GM23338 (cell line): ENCODE measurements around the gene TREML2. TPM values are rescaled to one million over a fixed set of nuclear protein-coding genes. Genes with fewer than 3 reads are reported as not detected.

Source experiments
- CREB1 ChIP-seq: fragments of 250-450 bp; sonication (Bioruptor Pico); IDR thresholded peaks from 2 replicates; pipeline ENCODE4 v1.5.0; 2020; ENCODE audit warnings: low read depth, mild to moderate bottlenecking, moderate library complexity
- ETS1 ChIP-seq: IDR thresholded peaks from 2 replicates; pipeline ENCODE4 v1.6.1; 2016; ENCODE audit warnings: antibody characterized with exemption
- EZH2 ChIP-seq: fragments of 200-600 bp; sonication (generic); IDR thresholded peaks from one replicate; pipeline ENCODE4 v1.8.0; 2017; ENCODE audit warnings: antibody characterized with exemption, mild to moderate bottlenecking, low read depth; ENCODE audit not compliant: unreplicated experiment
- EZH2phosphoT487 ChIP-seq: fragments of 200-600 bp; sonication (generic); IDR thresholded peaks from one replicate; pipeline ENCODE4 v1.8.1; 2018; ENCODE audit warnings: antibody characterized with exemption; ENCODE audit not compliant: unreplicated experiment
- JUNB ChIP-seq: IDR thresholded peaks from one replicate; pipeline ENCODE4 v1.6.1; 2016; ENCODE audit warnings: antibody characterized with exemption; ENCODE audit not compliant: unreplicated experiment
- NANOG ChIP-seq: IDR thresholded peaks from 2 replicates; pipeline ENCODE4 v1.6.1; 2016; ENCODE audit warnings: antibody characterized with exemption, borderline replicate concordance
- POLR2AphosphoS5 ChIP-seq: IDR thresholded peaks from 2 replicates; pipeline ENCODE4 v1.6.1; 2016; ENCODE audit warnings: antibody characterized with exemption, low read depth
- ZNF114 ChIP-seq: fragments of 250-450 bp; sonication (Bioruptor Pico); IDR thresholded peaks from 2 replicates; pipeline ENCODE4 v1.5.0; 2020; ENCODE audit warnings: mild to moderate bottlenecking, moderate library complexity
- ZNF331 ChIP-seq: fragments of 250-450 bp; sonication (Bioruptor Pico); IDR thresholded peaks from 2 replicates; pipeline ENCODE4 v1.5.0; 2020; ENCODE audit warnings: low read depth, mild to moderate bottlenecking, moderate library complexity
- ZNF462 ChIP-seq: fragments of 250-450 bp; sonication (Bioruptor Pico); IDR thresholded peaks from 2 replicates; pipeline ENCODE4 v1.5.0; 2020; ENCODE audit warnings: mild to moderate bottlenecking, moderate library complexity
- polyA plus RNA-seq: library from polyadenylated mRNA; unstranded; fragments of >200 nt; fragmentation: Nextera tagmentation; extraction: Ambion mirVana; gene quantifications from 2 replicates; pipeline ENCODE4 v1.2.1, GENCODE V29; 2016
- total RNA-seq: library from RNA; depleted of rRNA; stranded (reverse); fragments of >200 nt; shearing (Covaris generic); gene quantifications from 2 replicates; pipeline ENCODE4 v1.2.3, GENCODE V29; 2014
- TF ChIP-seq, protein P1 (sequence below): IDR thresholded peaks from one replicate; pipeline ENCODE4 v1.6.1; 2018; ENCODE audit warnings: antibody characterized with exemption; ENCODE audit not compliant: unreplicated experiment

TREML2 gene
- total and polyA plus RNA-seq, 2 experiments from 2014 or later: 0.07 TPM; not detected in 1

DNA sequence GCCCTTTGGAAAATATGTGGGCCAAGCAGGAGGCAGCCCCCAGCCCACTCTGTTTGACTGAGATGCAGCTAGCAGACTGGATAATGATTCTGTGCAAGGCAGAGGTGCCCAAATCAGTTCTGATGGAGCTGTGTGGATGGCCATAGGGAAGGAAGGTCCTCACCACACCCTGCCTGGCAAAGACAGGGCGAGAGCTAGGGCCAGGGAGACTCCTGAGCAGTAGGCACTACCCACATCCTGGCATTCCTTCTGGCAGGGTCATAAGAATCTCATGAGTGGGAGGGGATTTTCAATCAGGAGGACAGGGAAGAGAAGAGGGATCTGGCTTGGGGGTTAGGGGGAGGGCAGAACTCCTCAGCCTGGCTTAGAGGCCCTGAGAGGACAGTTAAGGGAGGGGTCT, 19.4 kb downstream of the TREML2 start (continued):
- TF ChIP-seq ZNF462 (CRISPR knock-in tag): no peak
- TF ChIP-seq EZH2phosphoT487: no peak
- TF ChIP-seq, protein P1, sequence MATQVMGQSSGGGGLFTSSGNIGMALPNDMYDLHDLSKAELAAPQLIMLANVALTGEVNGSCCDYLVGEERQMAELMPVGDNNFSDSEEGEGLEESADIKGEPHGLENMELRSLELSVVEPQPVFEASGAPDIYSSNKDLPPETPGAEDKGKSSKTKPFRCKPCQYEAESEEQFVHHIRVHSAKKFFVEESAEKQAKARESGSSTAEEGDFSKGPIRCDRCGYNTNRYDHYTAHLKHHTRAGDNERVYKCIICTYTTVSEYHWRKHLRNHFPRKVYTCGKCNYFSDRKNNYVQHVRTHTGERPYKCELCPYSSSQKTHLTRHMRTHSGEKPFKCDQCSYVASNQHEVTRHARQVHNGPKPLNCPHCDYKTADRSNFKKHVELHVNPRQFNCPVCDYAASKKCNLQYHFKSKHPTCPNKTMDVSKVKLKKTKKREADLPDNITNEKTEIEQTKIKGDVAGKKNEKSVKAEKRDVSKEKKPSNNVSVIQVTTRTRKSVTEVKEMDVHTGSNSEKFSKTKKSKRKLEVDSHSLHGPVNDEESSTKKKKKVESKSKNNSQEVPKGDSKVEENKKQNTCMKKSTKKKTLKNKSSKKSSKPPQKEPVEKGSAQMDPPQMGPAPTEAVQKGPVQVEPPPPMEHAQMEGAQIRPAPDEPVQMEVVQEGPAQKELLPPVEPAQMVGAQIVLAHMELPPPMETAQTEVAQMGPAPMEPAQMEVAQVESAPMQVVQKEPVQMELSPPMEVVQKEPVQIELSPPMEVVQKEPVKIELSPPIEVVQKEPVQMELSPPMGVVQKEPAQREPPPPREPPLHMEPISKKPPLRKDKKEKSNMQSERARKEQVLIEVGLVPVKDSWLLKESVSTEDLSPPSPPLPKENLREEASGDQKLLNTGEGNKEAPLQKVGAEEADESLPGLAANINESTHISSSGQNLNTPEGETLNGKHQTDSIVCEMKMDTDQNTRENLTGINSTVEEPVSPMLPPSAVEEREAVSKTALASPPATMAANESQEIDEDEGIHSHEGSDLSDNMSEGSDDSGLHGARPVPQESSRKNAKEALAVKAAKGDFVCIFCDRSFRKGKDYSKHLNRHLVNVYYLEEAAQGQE: no peak
- no peak for TF ChIP-seq ZNF331 (CRISPR knock-in tag)
- no peak for TF ChIP-seq POLR2AphosphoS5
- no peak for TF ChIP-seq JUNB
- no peak for TF ChIP-seq CREB1 (CRISPR knock-in tag)
- TF ChIP-seq EZH2: no peak
- TF ChIP-seq ZNF114 (CRISPR knock-in tag): no peak
- TF ChIP-seq NANOG: no peak
- no peak for TF ChIP-seq ETS1
